GM19468 (cell line): ENCODE results near the gene RUBCN.
"Not testable (repeated sequence)": the region's sequence is repeated elsewhere in the genome, so short reads cannot be mapped to it uniquely, and the experiment has no call there.

ENCODE experiments used
- ATAC-seq: cut with Tn5 transposase; IDR thresholded peaks from one replicate; pipeline ENCODE4 v1.9.1; 2021; ENCODE audit warnings: mild to moderate bottlenecking, moderate library complexity, moderate number of reproducible peaks; ENCODE audit not compliant: unreplicated experiment; ENCODE audit errors: extremely low read depth

The RUBCN gene

DNA sequence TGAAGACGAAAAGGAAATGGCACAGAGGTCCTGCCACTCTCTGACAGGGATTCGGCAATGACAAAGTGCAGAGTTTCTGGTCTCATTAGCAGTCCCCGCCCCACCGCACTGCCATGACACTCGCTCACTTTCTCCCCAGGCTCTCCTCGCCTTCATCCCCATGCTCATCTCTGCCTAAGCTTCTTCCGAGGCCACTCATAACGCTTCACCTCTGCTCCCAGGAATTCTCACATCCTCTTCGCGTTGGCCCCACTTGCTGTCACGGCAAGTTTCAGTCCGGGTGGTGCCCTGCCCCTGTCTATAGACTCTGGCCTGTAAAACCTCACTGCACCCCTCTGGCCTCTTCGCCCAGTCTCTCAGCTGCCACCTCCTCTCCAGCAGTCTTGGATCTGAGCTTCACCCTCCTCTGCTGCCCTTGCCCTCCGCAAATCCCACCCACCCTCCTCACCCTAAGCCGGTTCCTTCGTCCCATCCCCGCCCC, 654 bp downstream of the RUBCN start:
- ATAC-seq, result no peak

- ATAC-seq, result peak; percentile 26
Observed at GRCh38 chr3:197734667-197735318, 1.9 kb downstream of the RUBCN start.

DNA sequence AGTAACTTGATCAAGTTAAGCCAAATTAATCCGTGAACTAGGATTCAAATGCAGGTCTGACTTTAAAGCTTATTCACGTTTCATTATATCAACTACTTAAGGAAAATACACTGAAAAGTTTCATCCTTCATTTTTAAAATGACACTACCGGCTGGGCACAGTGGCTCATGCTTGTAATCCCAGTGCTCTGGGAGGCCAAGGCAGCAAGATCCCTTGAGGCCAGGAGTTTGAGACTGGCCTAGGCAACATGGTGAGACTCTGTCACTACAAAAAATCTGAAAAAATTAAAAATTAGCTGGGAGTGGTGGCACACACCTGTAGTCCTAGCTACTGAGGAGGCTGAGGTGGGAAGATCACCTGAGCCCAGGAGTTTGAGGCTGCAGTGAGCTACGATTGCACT, 3.7 kb downstream of the RUBCN start:
- no peak for ATAC-seq

DNA sequence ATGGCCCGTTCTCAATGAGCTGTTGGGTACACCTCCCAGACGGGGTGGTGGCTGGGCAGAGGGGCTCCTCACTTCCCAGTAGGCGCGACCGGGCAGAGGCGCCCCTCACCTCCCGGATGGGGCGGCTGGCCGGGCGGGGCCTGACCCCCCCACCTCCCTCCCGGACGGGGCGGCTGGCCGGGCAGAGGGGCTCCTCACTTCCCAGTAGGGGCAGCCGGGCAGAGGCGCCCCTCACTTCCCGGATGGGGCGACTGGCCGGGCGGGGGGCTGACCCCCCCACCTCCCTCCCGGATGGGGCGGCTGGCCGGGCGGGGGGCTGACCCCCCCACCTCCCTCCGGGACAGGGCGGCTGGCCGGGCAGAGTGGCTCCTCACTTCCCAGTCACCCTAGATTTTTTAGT, 5.2 kb downstream of the RUBCN start:
- ATAC-seq, result not testable (repeated sequence)

DNA sequence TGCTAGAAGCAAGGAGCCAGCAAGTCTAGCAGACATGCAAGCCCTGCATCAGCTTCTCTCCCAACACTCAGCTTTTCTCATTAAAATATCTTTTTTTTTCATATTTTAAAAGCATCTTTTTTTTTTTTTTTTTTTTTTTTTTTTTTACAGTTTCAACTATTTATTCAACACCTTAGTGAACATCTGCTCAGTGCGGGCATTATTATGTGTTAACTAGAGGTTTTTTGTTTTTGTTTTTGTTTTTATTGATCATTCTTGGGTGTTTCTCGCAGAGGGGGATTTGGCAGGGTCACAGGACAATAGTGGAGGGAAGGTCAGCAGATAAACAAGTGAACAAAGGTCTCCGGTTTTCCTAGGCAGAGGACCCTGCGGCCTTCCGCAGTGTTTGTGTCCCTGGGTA, 5.9 kb downstream of the RUBCN start:
- not testable (repeated sequence) for ATAC-seq

- no peak for ATAC-seq
Observed at GRCh38 chr3:197730200-197730599, 6.5 kb downstream of the RUBCN start.

DNA sequence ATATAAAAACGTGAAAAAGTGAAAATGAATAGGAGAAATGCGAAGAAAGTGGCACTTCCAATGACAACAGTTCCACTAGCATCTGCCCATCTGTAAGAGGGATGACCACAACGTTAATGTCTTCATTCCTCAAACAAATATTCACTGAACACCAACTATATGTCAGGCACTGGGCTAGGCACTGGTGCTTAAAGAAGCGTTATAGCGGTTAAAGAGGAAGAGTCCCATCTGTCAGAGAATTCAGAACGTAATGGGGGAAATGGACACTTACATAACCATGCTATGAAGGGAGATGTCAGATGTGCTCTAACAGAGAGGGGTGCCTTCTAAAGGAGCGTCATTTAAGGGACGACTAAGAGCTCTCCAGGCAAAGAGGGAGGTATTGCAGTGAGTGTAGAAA, 8.2 kb downstream of the RUBCN start:
- ATAC-seq, result no peak

- not testable (repeated sequence) for ATAC-seq
Observed at GRCh38 chr3:197727878-197728277, 8.8 kb downstream of the RUBCN start.

DNA sequence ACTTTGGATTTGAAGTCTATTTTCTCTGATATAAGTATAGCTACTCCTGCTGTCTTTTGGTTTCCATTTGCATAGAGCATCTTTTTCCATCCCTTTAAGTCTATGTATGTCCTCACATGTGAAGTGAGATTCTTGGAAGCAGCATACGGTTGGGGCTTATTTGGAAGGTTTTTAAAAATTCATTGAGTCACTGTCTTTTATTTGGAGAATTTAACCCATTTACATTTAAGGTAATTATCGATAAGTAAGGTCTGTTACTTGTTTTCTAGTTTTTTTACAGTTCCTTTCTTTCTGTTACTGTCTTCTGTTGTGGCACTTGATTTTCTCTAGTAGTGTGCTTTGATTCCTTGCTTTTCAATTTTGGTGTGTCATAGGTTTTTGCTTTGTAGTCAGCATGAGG, 14.0 kb downstream of the RUBCN start:
- ATAC-seq, result no peak

- ATAC-seq, result no peak
Observed at GRCh38 chr3:197720694-197721093, 16.0 kb downstream of the RUBCN start.

- ATAC-seq, result no peak
Observed at GRCh38 chr3:197718891-197719290, 17.8 kb downstream of the RUBCN start.

DNA sequence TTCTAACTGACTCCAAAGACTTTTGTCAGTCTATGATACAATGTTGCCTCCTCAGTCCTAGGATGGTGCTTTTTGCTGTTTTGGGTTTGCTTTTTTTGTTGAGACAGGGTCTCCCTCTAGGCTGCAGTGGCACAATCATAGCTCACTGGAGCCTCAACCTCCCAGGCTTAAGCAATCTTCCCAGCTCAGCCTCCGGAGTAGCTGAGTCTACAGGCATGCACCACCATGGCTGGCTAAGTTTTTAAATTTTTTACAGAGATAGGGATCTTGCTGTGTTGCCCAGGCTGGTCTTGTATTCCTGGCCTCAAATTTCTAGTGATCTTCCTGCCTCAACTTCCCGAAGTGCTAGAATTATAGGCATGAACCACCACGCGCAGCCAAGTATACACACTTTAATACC, 22.5 kb downstream of the RUBCN start:
- no peak for ATAC-seq

GRCh38 chr3:197713477-197713822, 23.3 kb downstream of the RUBCN start:
- ATAC-seq, result no peak

DNA sequence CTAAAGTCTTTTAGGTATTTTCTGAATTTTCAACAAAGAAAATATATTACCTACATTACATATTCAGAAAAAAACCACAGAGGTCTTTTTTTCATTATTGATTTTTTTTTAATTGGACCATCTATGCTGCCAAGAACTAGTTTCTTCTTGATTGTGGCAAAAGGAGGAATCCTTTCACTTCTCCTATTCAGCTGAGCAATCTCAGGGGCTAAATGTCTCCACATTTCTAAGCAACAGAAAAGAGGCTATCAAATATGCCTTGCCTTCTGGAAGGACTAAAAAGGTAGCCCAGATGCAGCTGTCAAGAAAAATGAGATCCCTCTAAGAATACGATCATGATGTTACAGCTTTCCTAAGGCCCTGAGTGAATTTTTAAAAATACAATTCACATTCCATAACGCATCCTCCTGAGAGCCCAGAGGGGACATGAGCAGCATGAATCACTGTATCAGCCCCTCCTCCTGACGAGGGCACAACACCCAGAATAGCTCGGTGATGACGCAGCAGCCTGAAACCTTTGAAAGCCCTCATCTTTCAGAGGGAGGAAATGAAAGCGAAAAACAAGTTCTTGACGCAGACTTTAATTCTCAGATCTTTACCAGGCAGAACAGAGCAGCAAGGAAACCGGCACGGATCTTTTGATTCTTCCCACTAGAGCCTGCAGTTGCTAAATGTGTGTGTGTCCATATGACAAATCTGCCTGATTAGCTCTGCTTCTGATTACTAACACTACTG, 24.6 kb downstream of the RUBCN start:
- peak; percentile 78 for ATAC-seq

DNA sequence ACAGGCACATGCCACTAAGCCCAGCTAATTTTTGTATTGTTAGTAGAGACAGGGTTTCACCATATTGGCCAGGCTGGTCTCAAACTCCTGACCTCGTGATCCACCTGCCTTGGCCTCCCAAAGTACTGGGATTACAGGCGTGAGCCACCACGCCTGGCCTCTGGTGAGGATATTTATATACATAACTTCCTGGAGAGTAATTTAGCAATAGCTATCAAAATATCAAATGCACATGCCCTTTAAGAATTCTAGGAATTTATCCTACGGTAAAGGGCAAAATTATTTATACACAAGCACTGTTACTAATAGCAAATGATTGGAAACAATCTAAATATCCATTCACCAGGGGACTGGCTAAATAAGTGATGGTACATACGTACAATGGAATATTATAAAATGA, 25.7 kb downstream of the RUBCN start:
- ATAC-seq, result not testable (repeated sequence)

DNA sequence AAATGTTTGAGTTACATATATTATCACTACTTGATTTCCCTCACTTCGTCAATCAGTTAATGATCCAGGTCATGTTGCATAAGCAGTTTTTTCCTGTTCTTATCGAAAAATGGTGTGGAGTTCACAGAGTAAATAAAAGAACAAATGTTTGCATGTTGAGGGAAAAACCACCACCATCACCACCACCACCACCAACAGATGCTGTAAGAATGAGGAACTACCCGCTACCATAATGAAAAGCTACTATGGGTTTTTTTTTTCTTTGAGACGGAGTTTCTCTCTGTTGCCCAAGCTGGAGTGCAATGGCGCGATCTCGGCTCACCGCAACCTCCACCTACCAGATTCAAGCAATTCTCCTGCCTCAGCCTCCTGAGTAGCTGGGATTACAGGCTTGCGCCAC, 27.6 kb downstream of the RUBCN start:
- no peak for ATAC-seq

DNA sequence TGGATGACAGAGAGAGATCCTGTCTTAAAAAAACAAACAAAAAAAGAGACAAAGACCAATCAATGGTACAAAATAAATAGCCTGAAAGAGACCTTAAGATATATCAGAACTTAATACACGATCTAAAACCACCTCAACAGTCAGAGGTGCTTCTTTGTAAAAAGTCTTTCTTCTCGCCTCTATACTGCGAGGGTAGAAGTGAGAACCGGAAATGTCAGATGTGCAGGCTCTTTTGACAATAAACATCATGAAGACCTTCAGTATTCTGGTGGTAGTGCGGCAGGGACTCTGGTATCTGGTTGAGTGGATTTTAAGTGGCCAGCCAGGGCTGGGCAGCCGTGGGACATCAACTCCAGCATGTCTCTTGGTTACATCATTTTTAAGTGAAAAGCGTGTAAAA, 30.0 kb downstream of the RUBCN start:
- no peak for ATAC-seq

DNA sequence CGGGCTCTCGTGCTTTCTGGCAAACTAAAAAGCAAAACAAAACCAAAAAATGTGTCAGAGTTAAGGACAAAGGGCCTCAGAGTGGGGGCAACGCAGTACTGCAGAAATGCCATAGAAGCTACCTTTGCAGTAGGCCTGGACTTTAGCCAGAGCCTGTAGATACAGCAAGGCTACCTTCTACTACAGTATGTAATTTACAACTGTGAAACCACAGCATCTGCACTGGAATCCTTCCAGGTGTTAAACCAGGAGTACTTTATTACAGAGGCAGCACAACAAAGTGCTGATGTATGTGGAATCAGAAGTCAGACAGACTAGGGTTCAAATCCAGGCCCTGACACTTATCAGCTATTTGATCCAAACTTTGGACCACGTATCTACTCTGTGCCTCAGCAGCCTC, 34.9 kb downstream of the RUBCN start:
- no peak for ATAC-seq

DNA sequence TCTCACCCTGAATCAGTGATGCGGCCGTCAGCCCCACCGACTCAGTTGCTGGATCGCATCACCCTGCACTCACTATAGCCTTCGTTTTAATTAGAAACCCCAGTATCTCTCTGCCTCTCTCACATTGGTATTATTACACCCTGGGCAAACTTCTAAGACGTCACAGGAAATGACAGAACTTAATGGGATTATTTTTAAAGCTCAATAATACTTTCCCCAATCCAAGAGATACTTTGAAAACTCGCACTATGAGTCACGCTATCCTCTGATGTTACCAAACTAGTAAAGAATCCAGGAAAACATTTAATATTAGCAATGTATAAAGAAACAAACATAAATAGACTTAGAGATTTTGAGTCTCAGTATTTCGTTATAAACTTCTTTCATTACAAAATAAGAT, 36.6 kb downstream of the RUBCN start:
- no peak for ATAC-seq

DNA sequence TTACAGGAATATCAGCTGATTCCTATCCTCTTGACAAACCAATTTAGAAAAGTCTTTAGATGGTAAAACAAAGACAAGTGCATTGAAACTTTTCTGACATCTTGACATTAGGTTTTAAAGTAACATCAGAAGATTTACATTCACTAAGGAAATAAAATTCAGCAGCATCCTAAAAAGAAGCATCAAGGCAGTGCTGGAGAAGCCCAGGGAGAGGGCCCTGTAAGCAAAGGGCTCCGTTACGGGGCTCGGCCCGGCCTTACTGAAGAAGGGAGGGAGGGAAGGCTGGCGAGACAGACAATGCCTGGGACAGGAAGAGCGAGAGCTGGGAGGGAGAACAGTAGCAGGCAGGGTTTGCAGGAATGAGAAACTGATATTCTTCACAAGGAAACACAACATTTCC, 39.3 kb downstream of the RUBCN start:
- no peak for ATAC-seq

- ATAC-seq, result no peak
Observed at GRCh38 chr3:197694251-197694650, 42.5 kb downstream of the RUBCN start.

GRCh38 chr3:197692641-197693040, 44.1 kb downstream of the RUBCN start:
- no peak for ATAC-seq
